Measurements from ENCODE around the gene STK31.
"Not testable (repeated sequence)": the region's sequence is repeated elsewhere in the genome, so short reads cannot be mapped to it uniquely, and the experiment has no call there.

The STK31 gene

DNA sequence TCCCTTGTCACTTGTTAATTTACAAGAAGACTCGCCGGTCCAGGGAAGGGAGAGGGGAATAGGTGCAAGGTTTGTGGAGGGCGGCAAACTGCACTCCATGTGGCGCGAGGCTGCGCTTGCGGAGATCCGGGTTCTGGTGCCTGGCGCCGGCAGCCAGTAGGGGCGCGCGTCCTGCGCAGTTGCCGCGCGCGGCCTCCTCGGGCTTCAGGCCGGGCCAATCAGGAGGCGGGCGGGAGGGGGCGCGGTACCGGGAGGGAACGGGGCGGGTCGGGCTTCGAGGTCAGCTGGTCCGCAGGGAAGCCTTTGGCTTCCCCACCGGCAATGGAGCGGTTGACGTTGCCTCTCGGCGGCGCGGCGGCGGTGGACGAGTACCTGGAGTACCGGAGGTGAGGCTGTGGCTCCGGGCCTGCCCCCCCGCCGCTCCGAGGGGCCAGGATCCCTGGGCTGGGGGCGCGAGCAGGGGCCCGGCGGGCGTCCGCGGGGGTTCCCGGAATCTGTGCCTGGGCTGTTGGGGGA lies 30.1 kb upstream of the STK31 start, which contains the start of gene FAM221A:
Gene FAM221A (plus strand): TSS at position 302 of the 516 bp plus-strand sequence. CDS start 20 bp downstream, at position 322.
- TF ChIP-seq, protein P1, sequence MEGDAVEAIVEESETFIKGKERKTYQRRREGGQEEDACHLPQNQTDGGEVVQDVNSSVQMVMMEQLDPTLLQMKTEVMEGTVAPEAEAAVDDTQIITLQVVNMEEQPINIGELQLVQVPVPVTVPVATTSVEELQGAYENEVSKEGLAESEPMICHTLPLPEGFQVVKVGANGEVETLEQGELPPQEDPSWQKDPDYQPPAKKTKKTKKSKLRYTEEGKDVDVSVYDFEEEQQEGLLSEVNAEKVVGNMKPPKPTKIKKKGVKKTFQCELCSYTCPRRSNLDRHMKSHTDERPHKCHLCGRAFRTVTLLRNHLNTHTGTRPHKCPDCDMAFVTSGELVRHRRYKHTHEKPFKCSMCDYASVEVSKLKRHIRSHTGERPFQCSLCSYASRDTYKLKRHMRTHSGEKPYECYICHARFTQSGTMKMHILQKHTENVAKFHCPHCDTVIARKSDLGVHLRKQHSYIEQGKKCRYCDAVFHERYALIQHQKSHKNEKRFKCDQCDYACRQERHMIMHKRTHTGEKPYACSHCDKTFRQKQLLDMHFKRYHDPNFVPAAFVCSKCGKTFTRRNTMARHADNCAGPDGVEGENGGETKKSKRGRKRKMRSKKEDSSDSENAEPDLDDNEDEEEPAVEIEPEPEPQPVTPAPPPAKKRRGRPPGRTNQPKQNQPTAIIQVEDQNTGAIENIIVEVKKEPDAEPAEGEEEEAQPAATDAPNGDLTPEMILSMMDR (IDR thresholded peaks at IDR 0.05; ENCODE audit: low read depth, low read length, missing control alignments) = peak; percentile 79
- peak within 1 kb of the TSS; percentile 74 for H3K4me3 ChIP-seq (ENCODE audit: low read depth, low read length)
- peak; percentile 42 for DNase-seq (ENCODE audit: low read depth)

DNA sequence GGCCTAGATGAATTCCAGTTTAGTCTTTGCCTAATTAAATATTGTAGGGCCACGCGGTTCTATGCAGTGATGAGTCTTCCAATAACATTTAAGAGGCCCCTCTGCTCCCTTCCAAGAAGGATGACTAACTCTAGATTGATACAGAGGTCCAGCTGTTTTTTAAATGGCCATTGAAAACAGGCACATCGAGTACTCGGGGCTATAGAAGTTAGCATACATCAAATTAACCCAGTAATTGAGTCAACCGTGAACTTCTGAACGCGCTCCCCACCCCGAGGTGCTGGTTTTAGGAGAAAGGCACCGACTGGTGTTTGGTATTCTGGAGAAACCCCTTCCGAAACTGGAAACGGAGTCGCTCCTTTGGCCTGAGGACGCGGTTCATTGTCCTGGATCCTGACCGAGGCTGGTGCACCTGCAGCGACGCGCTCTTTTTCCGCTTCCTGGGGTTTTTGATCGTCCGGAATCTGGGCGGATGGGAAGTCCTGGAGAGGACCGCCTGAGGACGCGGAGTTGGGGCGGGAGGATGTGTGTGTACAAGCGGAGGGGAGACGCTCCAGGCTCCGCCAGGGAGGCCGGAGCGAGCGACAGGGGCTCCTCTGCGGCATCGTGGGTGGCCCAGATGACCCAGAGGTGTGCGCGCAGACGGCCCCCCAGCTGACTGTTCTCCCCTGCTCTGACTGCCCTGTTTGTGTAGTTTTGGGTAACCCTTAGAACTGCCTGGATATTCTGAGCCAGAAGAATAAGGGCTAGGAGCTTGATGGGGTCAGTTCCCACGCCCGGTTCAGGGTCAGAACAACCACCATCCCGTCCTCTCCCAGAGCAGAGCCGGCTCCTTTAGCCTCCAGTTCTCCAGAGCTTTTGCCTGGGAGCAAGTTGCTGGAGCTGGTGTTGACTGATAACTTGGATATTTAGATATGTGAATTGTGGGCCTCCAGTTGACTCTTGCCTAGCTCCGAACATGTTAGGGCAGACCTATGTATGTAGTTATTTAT lies 29.3 kb upstream of the STK31 start:
- TF ChIP-seq, protein P1 (IDR thresholded peaks at IDR 0.05; ENCODE audit: low read depth, low read length, missing control alignments) = no peak
- H3K4me3 ChIP-seq (ENCODE audit: low read depth, low read length) = peak overlapping the region; percentile 74
- DNase-seq (ENCODE audit: low read depth) = peak; percentile 38

DNA sequence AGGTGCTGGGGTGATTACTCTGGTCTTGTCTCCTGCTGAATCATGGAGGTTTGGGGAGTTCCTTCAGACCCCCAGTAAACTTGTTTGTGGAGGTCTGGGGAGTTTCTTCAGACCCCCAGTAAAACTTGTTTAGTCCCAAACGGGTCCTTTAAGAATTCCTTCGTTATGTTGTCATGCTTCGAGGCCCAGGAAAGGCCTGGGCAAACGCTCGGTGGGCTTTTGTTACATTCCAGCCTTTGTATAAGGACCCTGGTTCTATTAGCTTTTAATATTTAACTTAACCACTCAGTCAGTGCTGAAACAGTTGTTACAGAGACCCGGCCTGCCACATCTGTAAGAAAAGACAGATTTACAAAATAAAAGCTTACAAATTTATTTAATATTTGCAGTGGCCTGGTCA lies 26.0 kb upstream of the STK31 start:
- DNase-seq (ENCODE audit: low read depth) = not testable (repeated sequence)

DNA sequence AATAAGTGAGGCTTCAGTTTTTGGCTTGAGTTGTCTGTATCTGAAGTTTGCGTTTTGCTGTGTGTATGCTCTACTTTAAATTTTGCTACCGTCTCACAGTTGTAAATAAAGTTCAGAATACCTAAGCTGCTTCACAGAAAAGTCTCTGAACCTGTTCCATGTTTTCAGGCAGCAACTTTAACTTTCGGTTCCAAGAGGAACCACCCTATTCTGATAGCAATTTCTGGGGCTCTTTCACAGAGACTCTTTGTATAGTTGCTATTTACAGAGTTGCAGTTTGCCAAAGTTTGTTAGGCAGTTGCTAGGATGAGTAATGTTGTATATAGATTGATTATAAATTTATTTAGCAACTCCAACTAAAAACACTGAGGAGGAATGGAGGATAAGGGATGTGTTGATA lies 24.3 kb upstream of the STK31 start:
- no peak overlapping the region for H3K4me3 ChIP-seq (ENCODE audit: low read depth, low read length)
- TF ChIP-seq, protein P1 (IDR thresholded peaks at IDR 0.05; ENCODE audit: low read depth, low read length, missing control alignments) = no peak
- DNase-seq (ENCODE audit: low read depth) = no peak

More for the DNA sequence above, 26.0 kb upstream of the STK31 start:
- not testable (repeated sequence) for H3K4me3 ChIP-seq (ENCODE audit: low read depth, low read length)

DNA sequence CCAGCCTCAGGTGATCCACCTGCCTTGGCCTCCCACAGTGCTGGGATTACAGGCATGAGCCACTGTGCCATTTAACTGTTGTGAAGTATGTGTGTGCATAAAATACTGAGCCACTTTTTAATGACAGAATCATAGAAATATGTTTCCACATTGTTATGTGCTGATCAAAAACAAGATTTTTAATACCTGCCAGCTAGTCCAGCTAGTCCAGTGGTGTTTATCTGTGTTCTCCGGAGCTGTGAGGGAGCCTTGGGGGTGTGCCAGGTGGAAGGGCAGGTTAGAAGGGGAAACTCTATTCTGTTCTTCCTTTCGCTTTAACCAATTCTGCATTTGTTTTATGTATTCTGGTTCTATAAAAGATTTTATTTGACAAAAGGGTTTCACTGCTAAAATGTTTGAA lies 23.0 kb upstream of the STK31 start:
- no peak for DNase-seq (ENCODE audit: low read depth)
- H3K4me3 ChIP-seq (ENCODE audit: low read depth, low read length) = no peak overlapping the region
- TF ChIP-seq, protein P1 (IDR thresholded peaks at IDR 0.05; ENCODE audit: low read depth, low read length, missing control alignments) = no peak

DNA sequence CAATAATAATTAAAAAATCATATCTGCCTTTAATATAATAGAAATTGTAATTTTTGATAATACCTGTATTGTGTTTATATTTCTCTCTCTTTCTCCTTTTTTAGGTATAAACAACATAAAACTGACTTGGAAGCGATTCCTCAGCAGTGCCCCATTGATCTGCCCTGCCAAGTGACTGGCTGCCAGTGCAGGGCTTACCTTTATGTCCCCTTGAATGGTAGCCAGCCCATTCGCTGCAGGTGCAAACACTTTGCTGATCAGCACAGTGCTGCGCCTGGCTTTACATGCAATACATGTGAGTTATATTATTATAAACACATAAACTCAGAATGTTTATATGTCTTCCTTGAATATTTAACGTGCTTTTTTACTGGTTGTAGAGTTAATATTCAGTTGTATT lies 20.9 kb upstream of the STK31 start:
- H3K4me3 ChIP-seq (ENCODE audit: low read depth, low read length) = no peak overlapping the region
- no peak for DNase-seq (ENCODE audit: low read depth)
- TF ChIP-seq, protein P1 (IDR thresholded peaks at IDR 0.05; ENCODE audit: low read depth, low read length, missing control alignments) = no peak

DNA sequence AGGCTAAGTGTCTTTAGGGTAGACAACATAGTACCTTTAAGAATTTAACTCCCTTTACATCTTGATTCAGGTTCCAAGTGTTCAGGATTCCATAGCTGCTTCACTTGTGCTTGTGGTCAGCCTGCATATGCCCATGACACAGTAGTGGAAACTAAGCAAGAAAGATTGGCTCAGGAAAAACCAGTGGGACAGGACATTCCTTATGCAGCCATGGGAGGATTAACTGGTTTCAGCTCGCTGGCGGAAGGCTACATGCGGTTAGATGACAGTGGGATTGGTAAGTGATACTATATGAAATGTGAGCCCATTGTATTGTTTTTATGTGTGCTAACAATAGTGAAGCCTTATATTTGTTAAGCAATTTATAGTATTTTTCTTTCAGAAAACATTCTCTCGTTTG lies 18.7 kb upstream of the STK31 start:
- TF ChIP-seq, protein P1 (IDR thresholded peaks at IDR 0.05; ENCODE audit: low read depth, low read length, missing control alignments) = no peak
- H3K4me3 ChIP-seq (ENCODE audit: low read depth, low read length) = no peak overlapping the region
- no peak for DNase-seq (ENCODE audit: low read depth)
